Fibroblast of the aortic adventitia (primary cell): ENCODE data around the gene RYR3. TPM values are rescaled to one million over a fixed set of nuclear protein-coding genes. Genes with fewer than 3 reads are reported as not detected.

Source experiments
- DNase-seq: peaks from one replicate; pipeline ENCODE4 v3.0.0-alpha.2; 2010; ENCODE audit warnings: low read depth
- H3K4me3 ChIP-seq: 2 replicates; pipeline ENCODE4 v1.5.1; 2011; ENCODE audit warnings: low read depth, mild to moderate bottlenecking, control low read depth, low read length, moderate library complexity
- CTCF ChIP-seq: IDR thresholded peaks from 2 replicates; pipeline ENCODE4 v1.5.1; 2011; ENCODE audit warnings: mild to moderate bottlenecking, low read length, control low read depth, inconsistent platforms; ENCODE audit not compliant: insufficient read depth
- total RNA-seq: library from RNA; depleted of rRNA; stranded (reverse); fragments of >200 nt; gene quantifications from 2 replicates; pipeline ENCODE4 v1.2.3, GENCODE V29; 2012; ENCODE audit warnings: low replicate concordance

The RYR3 gene
- total RNA-seq, 1 donor, result not detected

- TF ChIP-seq CTCF, result no peak
- H3K4me3 ChIP-seq, result no peak overlapping the region
Observed at GRCh38 chr15:33375236-33375635, 64.5 kb downstream of the RYR3 start.

DNA sequence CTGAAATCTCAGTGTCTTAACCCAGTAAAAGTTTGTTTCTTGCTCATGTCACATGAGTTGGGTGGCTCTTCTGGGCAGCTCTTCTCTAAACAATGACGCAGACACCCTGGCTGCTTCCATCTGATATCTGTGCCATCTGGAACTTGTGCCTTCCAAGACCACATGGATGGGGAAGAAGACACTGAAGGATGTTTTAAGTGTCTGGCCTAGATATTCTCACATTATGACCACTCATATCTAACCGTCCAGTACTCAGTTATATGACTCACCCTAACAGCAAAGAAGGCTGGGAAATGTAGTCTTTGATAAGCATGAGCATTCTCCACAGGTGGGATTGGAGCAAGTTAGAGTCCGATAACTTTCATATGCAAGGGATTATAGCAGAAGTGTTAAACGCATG lies 66.4 kb downstream of the RYR3 start:
- no peak for DNase-seq
- H3K4me3 ChIP-seq, result no peak overlapping the region
- no peak for TF ChIP-seq CTCF

More at GRCh38 chr15:33375236-33375635, 64.5 kb downstream of the RYR3 start:
- DNase-seq, result no peak

DNA sequence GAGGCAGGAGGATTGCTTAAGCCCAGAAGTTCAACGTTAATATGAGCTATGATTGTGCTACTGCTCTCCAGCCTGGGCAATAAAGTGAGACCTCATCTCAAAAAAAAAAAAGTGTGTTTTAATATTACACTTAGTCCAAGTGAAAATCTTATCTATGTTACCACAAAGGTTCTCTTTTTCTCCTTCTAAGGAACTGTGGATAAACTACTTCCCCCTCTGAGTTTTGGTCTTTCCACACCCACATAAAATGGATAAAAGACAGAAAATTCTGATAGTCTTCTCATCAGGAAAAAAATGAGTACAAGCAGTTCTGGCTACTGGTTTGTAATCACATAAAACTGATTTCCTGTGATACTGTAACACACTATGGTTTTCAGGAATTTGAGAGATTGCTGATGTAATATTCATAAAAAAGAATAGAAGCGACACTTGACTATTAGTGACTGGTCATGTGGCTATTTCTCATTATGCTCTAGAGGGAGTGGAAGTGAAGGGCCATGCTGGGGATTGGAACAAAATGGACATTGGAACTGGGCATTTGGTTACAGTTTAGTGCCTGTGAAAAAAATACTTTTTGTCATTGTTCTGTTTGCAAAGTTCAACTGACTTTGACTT lies 68.2 kb downstream of the RYR3 start:
- no peak for DNase-seq
- no peak for TF ChIP-seq CTCF
- H3K4me3 ChIP-seq, result no peak overlapping the region

- no peak overlapping the region for H3K4me3 ChIP-seq
- no peak for DNase-seq
- no peak for TF ChIP-seq CTCF
Observed at GRCh38 chr15:33380406-33380805, 69.6 kb downstream of the RYR3 start.

DNA sequence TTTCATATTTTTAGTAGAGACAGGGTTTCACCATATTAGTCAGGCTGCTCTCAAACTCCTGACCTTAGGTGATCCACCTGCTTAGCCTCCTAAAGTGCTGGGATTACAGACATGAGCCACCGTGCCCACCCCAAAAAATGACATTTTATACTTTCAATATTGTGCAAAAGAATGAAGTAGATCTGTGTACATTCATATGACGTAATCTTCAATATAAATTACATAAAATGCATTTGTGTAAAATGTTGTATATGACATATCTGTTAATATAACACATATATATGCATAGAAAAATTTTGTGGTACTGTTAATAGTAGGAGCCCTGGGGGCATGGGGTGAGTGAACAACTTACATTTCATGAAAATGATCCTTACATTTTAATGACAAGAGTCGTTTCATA lies 71.7 kb downstream of the RYR3 start:
- no peak overlapping the region for H3K4me3 ChIP-seq
- no peak for TF ChIP-seq CTCF
- DNase-seq, result no peak

GRCh38 chr15:33384307-33384706 lies 73.5 kb downstream of the RYR3 start:
- no peak for TF ChIP-seq CTCF
- no peak overlapping the region for H3K4me3 ChIP-seq
- DNase-seq, result no peak

DNA sequence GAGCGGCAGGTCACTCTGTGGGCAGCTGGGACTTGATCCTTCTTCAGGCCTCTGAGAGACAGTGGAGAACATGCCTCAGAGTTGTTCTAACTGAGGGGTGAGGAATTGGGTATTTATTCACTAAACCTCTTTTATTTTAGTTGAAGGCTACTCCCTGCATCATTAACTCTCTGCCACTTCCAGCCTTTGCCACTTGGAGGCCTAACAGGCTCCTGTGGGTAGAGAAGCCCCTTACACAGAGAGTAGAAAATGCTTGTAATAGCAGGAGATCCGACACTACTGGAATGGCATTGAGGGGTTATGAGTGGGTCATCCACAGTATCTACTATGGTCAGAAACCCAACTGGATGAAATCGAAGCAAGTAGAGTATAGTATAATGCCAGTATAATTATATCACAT lies 81.7 kb downstream of the RYR3 start:
- no peak for DNase-seq
- H3K4me3 ChIP-seq, result no peak overlapping the region
- TF ChIP-seq CTCF, result no peak
